Cardiac muscle cell (in vitro differentiated cells and primary cell): ENCODE measurements around the gene EPB41. TPM values are rescaled to one million over a fixed set of nuclear protein-coding genes. Genes with fewer than 3 reads are reported as not detected.
"Not testable (repeated sequence)": the region's sequence is repeated elsewhere in the genome, so short reads cannot be mapped to it uniquely, and the experiment has no call there.

Experiments used
- DNase-seq, 2 donors: peaks; one replicate each; pipeline versions ENCODE4 v3.0.0 to v3.0.0-alpha.2; 2010 to 2017; ENCODE audit warnings: low read depth in 1 of 2, low spot score in 1 of 2
- H3K27ac ChIP-seq: fragments of 200-600 bp; sonication (generic); 2 replicates; pipeline ENCODE4 v1.5.1; 2016
- H3K27me3 ChIP-seq: fragments of 200-600 bp; sonication (generic); 2 replicates; pipeline ENCODE4 v1.6.0; 2016; ENCODE audit warnings: control low read depth
- H3K36me3 ChIP-seq: fragments of 200-600 bp; sonication (generic); 2 replicates; pipeline ENCODE4 v1.5.1; 2016; ENCODE audit warnings: control low read depth
- H3K4me1 ChIP-seq: fragments of 200-600 bp; sonication (generic); 2 replicates; pipeline ENCODE4 v1.8.1; 2017; ENCODE audit warnings: low read depth, mild to moderate bottlenecking, mixed run types
- H3K4me3 ChIP-seq: fragments of 200-600 bp; sonication (generic); 2 replicates; pipeline ENCODE4 v1.5.1; 2016; ENCODE audit warnings: mild to moderate bottlenecking
- H3K9me3 ChIP-seq: fragments of 200-600 bp; sonication (generic); 2 replicates; pipeline ENCODE4 v1.5.1; 2017; ENCODE audit warnings: low read depth, mild to moderate bottlenecking, control low read depth
- CTCF ChIP-seq: IDR thresholded peaks from 2 replicates; pipeline ENCODE4 v1.5.1; 2012; ENCODE audit warnings: low read depth, mild to moderate bottlenecking, low read length
- polyA plus RNA-seq: library from polyadenylated mRNA; unstranded; fragments of >200 nt; fragmentation: Nextera tagmentation; extraction: Ambion mirVana; gene quantifications from 2 replicates; pipeline ENCODE4 v1.2.1, GENCODE V29; 2016
- total RNA-seq: library from RNA; depleted of rRNA; stranded (reverse); fragments of >200 nt; gene quantifications from 2 replicates; pipeline ENCODE4 v1.2.3, GENCODE V29; 2016

Gene EPB41
- total and polyA plus RNA-seq, 2 experiments from 2014 or later = 15.4 to 50.5 TPM

- no peak overlapping the region for H3K27ac ChIP-seq
- H3K4me3 ChIP-seq = no peak overlapping the region
- TF ChIP-seq CTCF = no peak
- H3K4me1 ChIP-seq = no peaks in the 10 kb centered on the region
- H3K9me3 ChIP-seq = no peaks in the 10 kb centered on the region
- H3K36me3 ChIP-seq = no peaks in the 10 kb centered on the region
- no peak for DNase-seq
- H3K27me3 ChIP-seq = no peaks in the 10 kb centered on the region
These were observed 214.4 kb downstream of the EPB41 start for GRCh38 chr1:29128739-29129138.

GRCh38 chr1:29129916-29130315, 215.5 kb downstream of the EPB41 start:
- Histone ChIP-seq H3K27me3 (no peaks in the 10 kb centered on the region), H3K9me3 (no peaks in the 10 kb centered on the region), H3K36me3 (no peaks in the 10 kb centered on the region), H3K4me1 (no peaks in the 10 kb centered on the region), H3K4me3 (no peak overlapping the region), H3K27ac (no peak overlapping the region)
- TF ChIP-seq CTCF = no peak
- DNase-seq = no peak

- H3K4me1 ChIP-seq, H3K9me3 ChIP-seq, H3K4me3 ChIP-seq, H3K27ac ChIP-seq, H3K36me3 ChIP-seq, H3K27me3 ChIP-seq, DNase-seq: not testable (repeated sequence)
These were observed 216.7 kb downstream of the EPB41 start for GRCh38 chr1:29131056-29131455.

- DNase-seq = no peak
- H3K4me1 ChIP-seq = no peaks in the 10 kb centered on the region
- H3K9me3 ChIP-seq = no peaks in the 10 kb centered on the region
- H3K4me3 ChIP-seq = no peak overlapping the region
- H3K27ac ChIP-seq = no peak overlapping the region
- no peaks in the 10 kb centered on the region for H3K27me3 ChIP-seq
- TF ChIP-seq CTCF = no peak
- no peaks in the 10 kb centered on the region for H3K36me3 ChIP-seq
These were observed 219.7 kb downstream of the EPB41 start for GRCh38 chr1:29133861-29134694.

GRCh38 chr1:29134695-29135028, 220.3 kb downstream of the EPB41 start:
- H3K27me3 ChIP-seq = no peaks in the 10 kb centered on the region
- TF ChIP-seq CTCF = no peak
- H3K9me3 ChIP-seq = no peaks in the 10 kb centered on the region
- H3K4me3 ChIP-seq = no peak overlapping the region
- no peak overlapping the region for H3K27ac ChIP-seq
- no peaks in the 10 kb centered on the region for H3K4me1 ChIP-seq
- no peak for DNase-seq
- H3K36me3 ChIP-seq = no peaks in the 10 kb centered on the region

- TF ChIP-seq CTCF = no peak
- Histone ChIP-seq H3K36me3 (no peaks in the 10 kb centered on the region), H3K27me3 (no peaks in the 10 kb centered on the region), H3K4me3 (no peak overlapping the region), H3K27ac (no peak overlapping the region), H3K9me3 (no peaks in the 10 kb centered on the region), H3K4me1 (no peaks in the 10 kb centered on the region)
- DNase-seq = peak in 1 of 2 donors; percentile 72
These were observed 222.1 kb downstream of the EPB41 start for GRCh38 chr1:29136391-29136915.
